ENCODE measurements around the gene AMOT. TPM values are rescaled to one million over a fixed set of nuclear protein-coding genes. Genes with fewer than 3 reads are reported as not detected.

Gene AMOT
- total RNA-seq, 1 experiment from 2014 or later, result 66.3 TPM

GRCh38 chrX:112774651-112775293, 65.9 kb downstream of the AMOT start:
- H3K4me3 ChIP-seq (ENCODE audit: low read depth, low read length), result no peak overlapping the region
- no peak overlapping the region for H3K4me3 Mint-ChIP-seq (ENCODE audit: unreplicated experiment)
- no TSS peak for BruUV-seq (replicated peaks)
- ChIA-PET POLR2A (no interaction called here), CTCF (no interaction called here)
- intact Hi-C loops (cut with micrococcal nuclease; ENCODE audit: unreplicated experiment), result no loop called here
- no peak for DNase-seq
- peaks cover 7% of the 10 kb centered on the region for H3K36me3 Mint-ChIP-seq (ENCODE audit: insufficient read depth, unreplicated experiment)
- no peaks in the 10 kb centered on the region for H3K36me3 ChIP-seq (ENCODE audit: control insufficient read depth, insufficient read depth, low read length)
- H3K27me3 ChIP-seq (replicated peaks; ENCODE audit: control insufficient read depth, insufficient read depth, low read length), result no peaks in the 10 kb centered on the region
- H3K4me1 ChIP-seq, result no peaks in the 10 kb centered on the region
- H3K4me1 Mint-ChIP-seq (ENCODE audit: low read depth, unreplicated experiment), result no peaks in the 10 kb centered on the region
- TF ChIP-seq CTCF (IDR thresholded peaks at IDR 0.05; ENCODE audit: insufficient read depth in 1 of 2, low read depth in 1 of 2, low read length in 1 of 2, severe bottlenecking in 1 of 2, unreplicated experiment in 1 of 2), result no peak
- no peaks in the 10 kb centered on the region for H3K9me3 Mint-ChIP-seq (ENCODE audit: unreplicated experiment)
- no peak overlapping the region for H3K27ac Mint-ChIP-seq (ENCODE audit: unreplicated experiment)
- H3K27me3 Mint-ChIP-seq (ENCODE audit: insufficient read depth, unreplicated experiment), result no peaks in the 10 kb centered on the region
- H3K9me3 ChIP-seq, result no peaks in the 10 kb centered on the region

- Mint-ChIP-seq H3K27ac (ENCODE audit: unreplicated experiment) (no peak overlapping the region), H3K4me3 (ENCODE audit: unreplicated experiment) (no peak overlapping the region), H3K9me3 (ENCODE audit: unreplicated experiment) (no peaks in the 10 kb centered on the region), H3K27me3 (ENCODE audit: insufficient read depth, unreplicated experiment) (no peaks in the 10 kb centered on the region), H3K36me3 (ENCODE audit: insufficient read depth, unreplicated experiment) (peaks cover 7% of the 10 kb centered on the region), H3K4me1 (ENCODE audit: low read depth, unreplicated experiment) (no peaks in the 10 kb centered on the region)
- intact Hi-C loops (cut with micrococcal nuclease; ENCODE audit: unreplicated experiment), result no loop called here
- BruUV-seq (replicated peaks), result no TSS peak
- Histone ChIP-seq H3K9me3 (no peaks in the 10 kb centered on the region), H3K4me1 (no peaks in the 10 kb centered on the region), H3K4me3 (ENCODE audit: low read depth, low read length) (no peak overlapping the region), H3K27me3 (replicated peaks; ENCODE audit: control insufficient read depth, insufficient read depth, low read length) (no peaks in the 10 kb centered on the region), H3K36me3 (ENCODE audit: control insufficient read depth, insufficient read depth, low read length) (no peaks in the 10 kb centered on the region)
- no peak for TF ChIP-seq CTCF (IDR thresholded peaks at IDR 0.05; ENCODE audit: insufficient read depth in 1 of 2, low read depth in 1 of 2, low read length in 1 of 2, severe bottlenecking in 1 of 2, unreplicated experiment in 1 of 2)
- CTCF ChIA-PET, result no interaction called here
- DNase-seq, result no peak
- POLR2A ChIA-PET, result no interaction called here
Observed at GRCh38 chrX:112774142-112774541, 66.5 kb downstream of the AMOT start.

- POLR2A ChIA-PET, result no interaction called here
- Mint-ChIP-seq H3K4me3 (ENCODE audit: unreplicated experiment) (no peak overlapping the region), H3K36me3 (ENCODE audit: insufficient read depth, unreplicated experiment) (no peaks in the 10 kb centered on the region), H3K9me3 (ENCODE audit: unreplicated experiment) (no peaks in the 10 kb centered on the region), H3K27me3 (ENCODE audit: insufficient read depth, unreplicated experiment) (no peaks in the 10 kb centered on the region), H3K27ac (ENCODE audit: unreplicated experiment) (no peak overlapping the region), H3K4me1 (ENCODE audit: low read depth, unreplicated experiment) (peaks cover 7% of the 10 kb centered on the region)
- no peak overlapping the region for H3K4me3 ChIP-seq (ENCODE audit: low read depth, low read length)
- DNase-seq, result no peak
- no peaks in the 10 kb centered on the region for H3K27me3 ChIP-seq (replicated peaks; ENCODE audit: control insufficient read depth, insufficient read depth, low read length)
- BruUV-seq (replicated peaks), result no TSS peak
- CTCF ChIA-PET, result no interaction called here
- H3K4me1 ChIP-seq, result no peaks in the 10 kb centered on the region
- no peaks in the 10 kb centered on the region for H3K36me3 ChIP-seq (ENCODE audit: control insufficient read depth, insufficient read depth, low read length)
- no peak for TF ChIP-seq CTCF (IDR thresholded peaks at IDR 0.05; ENCODE audit: insufficient read depth in 1 of 2, low read depth in 1 of 2, low read length in 1 of 2, severe bottlenecking in 1 of 2, unreplicated experiment in 1 of 2)
- no peaks in the 10 kb centered on the region for H3K9me3 ChIP-seq
- intact Hi-C loops (cut with micrococcal nuclease; ENCODE audit: unreplicated experiment), result no loop called here
Observed at GRCh38 chrX:112769034-112769433, 71.6 kb downstream of the AMOT start.
